Loucy (cell line): ENCODE results near the gene CACNA1C.

ENCODE experiments used
- H2AFZ ChIP-seq: fragments of 200-600 bp; sonication (generic); 2 replicates; pipeline ENCODE4 v1.6.0; 2016; ENCODE audit warnings: antibody characterized with exemption, mild to moderate bottlenecking, low read length, moderate library complexity
- H3F3A ChIP-seq: fragments of 200-600 bp; 2 replicates; pipeline ENCODE4 v1.6.0; 2016; ENCODE audit warnings: antibody characterized with exemption, low read depth, mild to moderate bottlenecking
- H3K27me3 ChIP-seq: fragments of 200-600 bp; sonication (generic); 2 replicates; pipeline ENCODE4 v1.6.1; 2014; ENCODE audit warnings: low read length, mild to moderate bottlenecking; ENCODE audit not compliant: insufficient read depth, poor library complexity, severe bottlenecking
- H3K36me3 ChIP-seq: fragments of 200-600 bp; sonication (generic); 2 replicates; pipeline ENCODE4 v1.6.1; 2016; ENCODE audit warnings: low read length; ENCODE audit not compliant: insufficient read depth
- H3K4me1 ChIP-seq: fragments of 200-600 bp; sonication (generic); 2 replicates; pipeline ENCODE4 v1.5.1; 2014; ENCODE audit warnings: low read length, mild to moderate bottlenecking; ENCODE audit not compliant: insufficient read depth, poor library complexity, severe bottlenecking
- H3K4me2 ChIP-seq: fragments of 200-600 bp; sonication (generic); 2 replicates; pipeline ENCODE4 v1.6.0; 2014; ENCODE audit warnings: antibody characterized with exemption, low read length, low read depth, mild to moderate bottlenecking; ENCODE audit not compliant: poor library complexity, severe bottlenecking
- H3K4me3 ChIP-seq: fragments of 200-600 bp; sonication (generic); 2 replicates; pipeline ENCODE4 v1.5.1; 2014; ENCODE audit warnings: low read length, mild to moderate bottlenecking, mixed read lengths; ENCODE audit not compliant: poor library complexity, severe bottlenecking
- H3K79me2 ChIP-seq: fragments of 200-600 bp; sonication (generic); 2 replicates; pipeline ENCODE4 v1.6.1; 2014; ENCODE audit warnings: low read length; ENCODE audit not compliant: insufficient read depth
- H3K9ac ChIP-seq: fragments of 200-600 bp; sonication (generic); 2 replicates; pipeline ENCODE4 v1.6.0; 2014; ENCODE audit warnings: mild to moderate bottlenecking, low read depth, low read length, moderate library complexity; ENCODE audit not compliant: poor library complexity, severe bottlenecking
- H3K9me2 ChIP-seq: fragments of 200-600 bp; sonication (generic); replicated peaks from 2 replicates; pipeline ENCODE4 v1.6.1; 2016; ENCODE audit warnings: low read depth, low read length, mixed read lengths
- H3K9me3 ChIP-seq: fragments of 200-600 bp; sonication (generic); 2 replicates; pipeline ENCODE4 v1.6.1; 2014; ENCODE audit warnings: mild to moderate bottlenecking, antibody characterized with exemption, low read length, low read depth; ENCODE audit not compliant: insufficient read depth
- H4K20me1 ChIP-seq: fragments of 200-600 bp; sonication (generic); 2 replicates; pipeline ENCODE4 v1.6.0; 2014; ENCODE audit warnings: antibody characterized with exemption, low read length, mild to moderate bottlenecking; ENCODE audit not compliant: insufficient read depth, poor library complexity, severe bottlenecking
- EZH2phosphoT487 ChIP-seq: fragments of 200-600 bp; IDR thresholded peaks from 2 replicates; pipeline ENCODE4 v1.6.1; 2018; ENCODE audit warnings: antibody characterized with exemption, mild to moderate bottlenecking, moderate library complexity, borderline replicate concordance
- TF ChIP-seq, protein P1 (sequence below): fragments of 200-600 bp; sonication (generic); conservative IDR thresholded peaks from 2 replicates; pipeline ENCODE4 v1.5.1; 2014; ENCODE audit warnings: mild to moderate bottlenecking, antibody characterized with exemption, low read length

CACNA1C gene

DNA sequence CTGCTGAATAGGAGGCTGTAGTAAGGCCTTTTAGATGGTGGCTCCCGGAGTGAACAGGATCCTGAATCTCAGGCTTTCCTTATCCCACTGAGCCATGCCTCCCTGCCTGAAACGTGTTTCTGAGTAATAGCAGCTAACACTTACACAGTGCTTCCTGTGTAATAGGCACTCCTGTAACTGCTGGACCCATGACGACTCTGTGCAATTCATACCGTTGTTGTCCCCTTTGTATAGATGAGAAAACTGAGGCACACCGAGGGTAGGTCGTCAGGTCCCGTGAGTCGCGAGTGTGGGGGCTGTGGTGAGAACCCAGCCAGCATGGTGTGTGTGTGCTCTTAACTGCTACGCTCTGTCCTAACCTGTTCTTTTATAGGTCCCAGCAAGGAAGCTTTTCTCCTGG is 193.6 kb downstream of the CACNA1C start:
- Histone ChIP-seq H2AFZ (no peak overlapping the region), H3K79me2 (no peaks in the 10 kb centered on the region)

DNA sequence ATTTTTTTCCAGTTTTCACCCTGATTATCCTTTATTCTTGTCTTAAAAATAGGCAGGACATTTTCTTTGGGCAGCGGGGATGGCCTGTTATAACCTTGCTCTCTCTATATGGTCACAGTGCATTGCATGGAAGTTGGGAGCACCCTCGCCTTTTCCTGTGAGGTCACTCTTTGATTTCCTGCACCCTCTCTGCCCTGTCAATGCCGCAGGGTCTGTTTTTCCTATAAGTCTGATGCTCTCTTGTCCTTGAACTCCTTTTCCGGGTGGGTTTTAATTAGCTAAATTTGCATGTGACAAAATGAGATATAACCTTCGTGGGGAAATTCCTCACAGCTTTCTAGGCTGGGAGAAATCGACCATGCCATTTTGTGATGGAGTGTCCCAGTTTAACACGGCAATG is 194.3 kb downstream of the CACNA1C start:
- Histone ChIP-seq H3K4me3 (no peak overlapping the region), H3F3A (no peaks in the 10 kb centered on the region), H3K4me1 (no peaks in the 10 kb centered on the region), H3K36me3 (no peaks in the 10 kb centered on the region), H3K9me2 (no peaks in the 10 kb centered on the region), H3K9ac (no peak overlapping the region), H2AFZ (no peak overlapping the region), H4K20me1 (no peaks in the 10 kb centered on the region), H3K4me2 (no peak overlapping the region), H3K27me3 (no peaks in the 10 kb centered on the region), H3K9me3 (no peaks in the 10 kb centered on the region), H3K79me2 (no peaks in the 10 kb centered on the region)
- no peak for TF ChIP-seq EZH2phosphoT487
- TF ChIP-seq, protein P1, sequence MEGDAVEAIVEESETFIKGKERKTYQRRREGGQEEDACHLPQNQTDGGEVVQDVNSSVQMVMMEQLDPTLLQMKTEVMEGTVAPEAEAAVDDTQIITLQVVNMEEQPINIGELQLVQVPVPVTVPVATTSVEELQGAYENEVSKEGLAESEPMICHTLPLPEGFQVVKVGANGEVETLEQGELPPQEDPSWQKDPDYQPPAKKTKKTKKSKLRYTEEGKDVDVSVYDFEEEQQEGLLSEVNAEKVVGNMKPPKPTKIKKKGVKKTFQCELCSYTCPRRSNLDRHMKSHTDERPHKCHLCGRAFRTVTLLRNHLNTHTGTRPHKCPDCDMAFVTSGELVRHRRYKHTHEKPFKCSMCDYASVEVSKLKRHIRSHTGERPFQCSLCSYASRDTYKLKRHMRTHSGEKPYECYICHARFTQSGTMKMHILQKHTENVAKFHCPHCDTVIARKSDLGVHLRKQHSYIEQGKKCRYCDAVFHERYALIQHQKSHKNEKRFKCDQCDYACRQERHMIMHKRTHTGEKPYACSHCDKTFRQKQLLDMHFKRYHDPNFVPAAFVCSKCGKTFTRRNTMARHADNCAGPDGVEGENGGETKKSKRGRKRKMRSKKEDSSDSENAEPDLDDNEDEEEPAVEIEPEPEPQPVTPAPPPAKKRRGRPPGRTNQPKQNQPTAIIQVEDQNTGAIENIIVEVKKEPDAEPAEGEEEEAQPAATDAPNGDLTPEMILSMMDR, result no peak

More for the DNA sequence above, 193.6 kb downstream of the CACNA1C start:
- H3F3A ChIP-seq, result no peaks in the 10 kb centered on the region
- no peaks in the 10 kb centered on the region for H3K36me3 ChIP-seq
- no peak overlapping the region for H3K4me3 ChIP-seq
- H3K9me3 ChIP-seq, result no peaks in the 10 kb centered on the region
- no peaks in the 10 kb centered on the region for H4K20me1 ChIP-seq
- H3K9me2 ChIP-seq, result no peaks in the 10 kb centered on the region
- no peak overlapping the region for H3K9ac ChIP-seq
- no peak overlapping the region for H3K4me2 ChIP-seq
- H3K27me3 ChIP-seq, result no peaks in the 10 kb centered on the region
- no peaks in the 10 kb centered on the region for H3K4me1 ChIP-seq
- TF ChIP-seq EZH2phosphoT487, result no peak
- TF ChIP-seq, protein P1, result no peak

DNA sequence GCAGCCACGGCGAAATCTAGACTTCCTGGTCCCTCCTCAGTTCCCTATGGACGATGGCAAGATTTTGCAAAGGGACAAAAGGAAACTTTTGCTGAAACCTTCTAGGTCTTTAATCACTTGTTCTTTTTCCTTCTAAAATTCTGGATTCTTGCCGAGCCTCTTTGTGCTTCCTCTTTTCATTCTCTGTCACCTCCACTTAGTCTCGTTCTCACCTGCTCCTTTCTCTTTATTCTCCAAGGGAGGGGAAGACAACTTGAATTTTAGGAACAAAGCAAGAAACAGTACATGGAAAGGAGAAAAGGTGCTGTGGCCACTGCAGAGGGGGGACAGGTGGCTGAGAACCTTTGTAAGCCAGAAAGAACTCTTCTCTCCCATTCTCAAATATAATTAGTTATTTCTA is 194.8 kb downstream of the CACNA1C start:
- no peaks in the 10 kb centered on the region for H3K27me3 ChIP-seq
- no peaks in the 10 kb centered on the region for H4K20me1 ChIP-seq
- H3K4me1 ChIP-seq, result no peaks in the 10 kb centered on the region
- H2AFZ ChIP-seq, result no peak overlapping the region
- H3K9me2 ChIP-seq, result no peaks in the 10 kb centered on the region
- H3K36me3 ChIP-seq, result no peaks in the 10 kb centered on the region
- H3K9ac ChIP-seq, result no peak overlapping the region
- H3F3A ChIP-seq, result no peaks in the 10 kb centered on the region
- no peak overlapping the region for H3K4me2 ChIP-seq
- H3K9me3 ChIP-seq, result no peaks in the 10 kb centered on the region
- H3K79me2 ChIP-seq, result no peaks in the 10 kb centered on the region
- TF ChIP-seq, protein P1, result no peak
- TF ChIP-seq EZH2phosphoT487, result no peak
- no peak overlapping the region for H3K4me3 ChIP-seq
